Loucy (cell line): ENCODE measurements around the gene SBK2.
A peak's percentile ranks its signal among the peaks of the same experiment; 100 is the strongest.

Experiments
- H2AFZ ChIP-seq: fragments of 200-600 bp; sonication (generic); 2 replicates; pipeline ENCODE4 v1.6.0; 2016; ENCODE audit warnings: antibody characterized with exemption, mild to moderate bottlenecking, low read length, moderate library complexity
- H3F3A ChIP-seq: fragments of 200-600 bp; 2 replicates; pipeline ENCODE4 v1.6.0; 2016; ENCODE audit warnings: antibody characterized with exemption, low read depth, mild to moderate bottlenecking
- H3K27me3 ChIP-seq: fragments of 200-600 bp; sonication (generic); 2 replicates; pipeline ENCODE4 v1.6.1; 2014; ENCODE audit warnings: low read length, mild to moderate bottlenecking; ENCODE audit not compliant: insufficient read depth, poor library complexity, severe bottlenecking
- H3K36me3 ChIP-seq: fragments of 200-600 bp; sonication (generic); 2 replicates; pipeline ENCODE4 v1.6.1; 2016; ENCODE audit warnings: low read length; ENCODE audit not compliant: insufficient read depth
- H3K4me1 ChIP-seq: fragments of 200-600 bp; sonication (generic); 2 replicates; pipeline ENCODE4 v1.5.1; 2014; ENCODE audit warnings: low read length, mild to moderate bottlenecking; ENCODE audit not compliant: insufficient read depth, poor library complexity, severe bottlenecking
- H3K4me2 ChIP-seq: fragments of 200-600 bp; sonication (generic); 2 replicates; pipeline ENCODE4 v1.6.0; 2014; ENCODE audit warnings: antibody characterized with exemption, low read length, low read depth, mild to moderate bottlenecking; ENCODE audit not compliant: poor library complexity, severe bottlenecking
- H3K4me3 ChIP-seq: fragments of 200-600 bp; sonication (generic); 2 replicates; pipeline ENCODE4 v1.5.1; 2014; ENCODE audit warnings: low read length, mild to moderate bottlenecking, mixed read lengths; ENCODE audit not compliant: poor library complexity, severe bottlenecking
- H3K79me2 ChIP-seq: fragments of 200-600 bp; sonication (generic); 2 replicates; pipeline ENCODE4 v1.6.1; 2014; ENCODE audit warnings: low read length; ENCODE audit not compliant: insufficient read depth
- H3K9ac ChIP-seq: fragments of 200-600 bp; sonication (generic); 2 replicates; pipeline ENCODE4 v1.6.0; 2014; ENCODE audit warnings: mild to moderate bottlenecking, low read depth, low read length, moderate library complexity; ENCODE audit not compliant: poor library complexity, severe bottlenecking
- H3K9me2 ChIP-seq: fragments of 200-600 bp; sonication (generic); replicated peaks from 2 replicates; pipeline ENCODE4 v1.6.1; 2016; ENCODE audit warnings: low read depth, low read length, mixed read lengths
- H3K9me3 ChIP-seq: fragments of 200-600 bp; sonication (generic); 2 replicates; pipeline ENCODE4 v1.6.1; 2014; ENCODE audit warnings: mild to moderate bottlenecking, antibody characterized with exemption, low read length, low read depth; ENCODE audit not compliant: insufficient read depth
- H4K20me1 ChIP-seq: fragments of 200-600 bp; sonication (generic); 2 replicates; pipeline ENCODE4 v1.6.0; 2014; ENCODE audit warnings: antibody characterized with exemption, low read length, mild to moderate bottlenecking; ENCODE audit not compliant: insufficient read depth, poor library complexity, severe bottlenecking
- CTCF ChIP-seq: fragments of 200-600 bp; sonication (generic); conservative IDR thresholded peaks from 2 replicates; pipeline ENCODE4 v1.5.1; 2014; ENCODE audit warnings: mild to moderate bottlenecking, antibody characterized with exemption, low read length
- EZH2phosphoT487 ChIP-seq: fragments of 200-600 bp; IDR thresholded peaks from 2 replicates; pipeline ENCODE4 v1.6.1; 2018; ENCODE audit warnings: antibody characterized with exemption, mild to moderate bottlenecking, moderate library complexity, borderline replicate concordance

SBK2 gene

GRCh38 chr19:55579766-55580621 is 43.1 kb upstream of the SBK2 start:
- H3K9ac ChIP-seq, result peak overlapping the region; percentile 98
- peaks cover 28% of the 10 kb centered on the region for H3K79me2 ChIP-seq
- H3K4me1 ChIP-seq, result peaks cover 7% of the 10 kb centered on the region
- peaks cover 6% of the 10 kb centered on the region; the same call in 1 of the 2 replicates for H3K36me3 ChIP-seq
- peak overlapping the region; percentile 94 for H3K4me3 ChIP-seq
- peak overlapping the region; percentile 85 for H2AFZ ChIP-seq
- peak overlapping the region; percentile 79 for H3K4me2 ChIP-seq
- H3K9me2 ChIP-seq, result no peaks in the 10 kb centered on the region
- no peaks in the 10 kb centered on the region for H3K9me3 ChIP-seq
- H4K20me1 ChIP-seq, result peaks cover 4% of the 10 kb centered on the region
- no peak for TF ChIP-seq CTCF
- TF ChIP-seq EZH2phosphoT487, result no peak
- peaks cover 6% of the 10 kb centered on the region; the same call in 1 of the 2 replicates for H3F3A ChIP-seq
- H3K27me3 ChIP-seq, result no peaks in the 10 kb centered on the region

GRCh38 chr19:55578761-55579747 is 42.1 kb upstream of the SBK2 start:
- Histone ChIP-seq H3F3A (no peaks in the 10 kb centered on the region), H4K20me1 (peaks cover 4% of the 10 kb centered on the region), H3K9me3 (no peaks in the 10 kb centered on the region), H3K4me3 (peak overlapping the region; percentile 94), H3K9me2 (no peaks in the 10 kb centered on the region), H3K36me3 (peaks cover 6% of the 10 kb centered on the region; the same call in 1 of the 2 replicates), H2AFZ (no peak overlapping the region), H3K4me2 (peak overlapping the region; percentile 79), H3K9ac (peak overlapping the region; percentile 98), H3K79me2 (peaks cover 28% of the 10 kb centered on the region), H3K27me3 (no peaks in the 10 kb centered on the region), H3K4me1 (peaks cover 7% of the 10 kb centered on the region)
- TF ChIP-seq CTCF, result no peak
- no peak for TF ChIP-seq EZH2phosphoT487

- TF ChIP-seq CTCF (no peak), EZH2phosphoT487 (no peak)
- no peak overlapping the region for H3K4me2 ChIP-seq
Measured at GRCh38 chr19:55578031-55578760, 41.3 kb upstream of the SBK2 start.

More at GRCh38 chr19:55578031-55578760, 41.3 kb upstream of the SBK2 start:
- Histone ChIP-seq H2AFZ (no peak overlapping the region), H3K9ac (no peak overlapping the region), H3K79me2 (peaks cover 28% of the 10 kb centered on the region), H3K27me3 (no peaks in the 10 kb centered on the region), H3F3A (no peaks in the 10 kb centered on the region), H3K4me3 (no peak overlapping the region), H4K20me1 (peaks cover 4% of the 10 kb centered on the region), H3K9me3 (no peaks in the 10 kb centered on the region), H3K4me1 (peaks cover 7% of the 10 kb centered on the region), H3K36me3 (peaks cover 6% of the 10 kb centered on the region; the same call in 1 of the 2 replicates), H3K9me2 (no peaks in the 10 kb centered on the region)
